Heart left ventricle (tissue), 13 donors: ENCODE data around the gene TCAF1.

Experiments
- CTCF ChIP-seq, 12 donors: fragments of 200-600 bp; sonication (generic) in 4 of 12; IDR thresholded peaks; one replicate each; pipeline versions ENCODE4 v1.5.0 to v1.8.0; 2018 to 2022; ENCODE audit warnings: antibody characterized with exemption in 12 of 12, mild to moderate bottlenecking in 5 of 12
- POLR2A ChIP-seq, 2 donors: fragments of 450-650 bp; IDR thresholded peaks; one replicate each; pipeline ENCODE4 v1.6.1; 2017; ENCODE audit warnings: antibody characterized with exemption in 2 of 2, mild to moderate bottlenecking in 2 of 2, moderate library complexity in 2 of 2
- donor health status: ischemic (EF 13 %, LVEDD 7.1; RV severe dilation, severe dysfunction).
- donor health status: DM: no; HTN: yes; CAD: no.
- donor health status: DM: no; HTN: no; CAD: no.
- donor health status: ischemic (EF 25% LVEDD 6.9; RV normal size, moderate dysfunction).
- donor health status: ischemic (EF 25% LVEDD 5.7; RV mildly dilated, moderate dysfunction).
- donor health status: ischemic (EF 35%, LVEDD 5.7; RV mildly dilated, moderate dysfunction).
- donor health status: nonischemic (EF 11% LVEDD 7.7; RV severe dilation, severe dysfunction).
- donor health status: DM: yes; HTN: yes; CAD: no.
- donor health status: PGD.
- donor health status: ischemic (EF 29% LVEDD 5.4; RV normal size, mild dysfunction).
- donor health status: nonischemic (EF 23%, LVEDD 6.1; RV moderate dilation, normal function).

- no peak for TF ChIP-seq CTCF (IDR thresholded peaks at IDR 0.05)
- TF ChIP-seq POLR2A (IDR thresholded peaks at IDR 0.05), result no peak
These were observed 55.3 kb downstream of the TCAF1 start for GRCh38 chr7:143846692-143847091.
